Adrenal gland (tissue), 5 donors: ENCODE data around the gene CERCAM.

ENCODE experiments used
- POLR2A ChIP-seq, 2 donors: fragments of 450-650 bp; IDR thresholded peaks; one replicate each; pipeline ENCODE4 v1.6.1; 2017; ENCODE audit warnings: antibody characterized with exemption in 2 of 2, mild to moderate bottlenecking in 2 of 2, moderate library complexity in 1 of 2
- TF ChIP-seq, protein P1 (sequence below), 6 experiments: fragments of 450-650 bp in 4 of 6; fragments of 200-600 bp in 2 of 6; sonication (generic) in 1 of 6; IDR thresholded peaks; 1 replicate in 5 of 6; 2 replicates in 1 of 6; pipeline versions ENCODE4 v1.5.1 to v1.8.0; 2016 to 2021; ENCODE audit warnings: antibody characterized with exemption in 6 of 6, mild to moderate bottlenecking in 2 of 6, moderate library complexity in 1 of 6
- donor health status: DM: no; HTN: no; CAD: no.

DNA sequence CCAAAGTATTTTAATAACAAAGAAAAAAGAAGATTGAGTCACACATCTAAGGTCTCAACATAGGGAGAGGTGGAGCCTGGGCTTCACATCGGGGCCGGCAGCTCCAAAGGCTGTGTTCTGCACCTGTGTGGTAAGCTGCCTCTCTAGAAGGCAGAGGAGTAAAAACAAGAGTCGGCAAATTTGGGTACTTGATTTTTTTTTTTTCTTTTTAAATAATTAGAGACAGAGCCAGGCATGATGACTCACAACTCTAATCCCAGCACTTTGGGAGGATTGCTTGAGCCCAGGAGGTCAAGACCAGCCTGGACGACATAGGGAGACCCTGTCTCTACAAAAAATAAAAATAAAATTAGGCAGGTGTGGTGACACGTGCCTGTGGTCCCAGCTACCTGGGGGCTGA lies 44.8 kb upstream of the CERCAM start:
- TF ChIP-seq, protein P1, sequence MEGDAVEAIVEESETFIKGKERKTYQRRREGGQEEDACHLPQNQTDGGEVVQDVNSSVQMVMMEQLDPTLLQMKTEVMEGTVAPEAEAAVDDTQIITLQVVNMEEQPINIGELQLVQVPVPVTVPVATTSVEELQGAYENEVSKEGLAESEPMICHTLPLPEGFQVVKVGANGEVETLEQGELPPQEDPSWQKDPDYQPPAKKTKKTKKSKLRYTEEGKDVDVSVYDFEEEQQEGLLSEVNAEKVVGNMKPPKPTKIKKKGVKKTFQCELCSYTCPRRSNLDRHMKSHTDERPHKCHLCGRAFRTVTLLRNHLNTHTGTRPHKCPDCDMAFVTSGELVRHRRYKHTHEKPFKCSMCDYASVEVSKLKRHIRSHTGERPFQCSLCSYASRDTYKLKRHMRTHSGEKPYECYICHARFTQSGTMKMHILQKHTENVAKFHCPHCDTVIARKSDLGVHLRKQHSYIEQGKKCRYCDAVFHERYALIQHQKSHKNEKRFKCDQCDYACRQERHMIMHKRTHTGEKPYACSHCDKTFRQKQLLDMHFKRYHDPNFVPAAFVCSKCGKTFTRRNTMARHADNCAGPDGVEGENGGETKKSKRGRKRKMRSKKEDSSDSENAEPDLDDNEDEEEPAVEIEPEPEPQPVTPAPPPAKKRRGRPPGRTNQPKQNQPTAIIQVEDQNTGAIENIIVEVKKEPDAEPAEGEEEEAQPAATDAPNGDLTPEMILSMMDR (IDR thresholded peaks at IDR 0.05), result no peak
- TF ChIP-seq POLR2A (IDR thresholded peaks at IDR 0.05), result no peak
